ENCODE measurements around the gene CYP26B1. TPM values are rescaled to one million over a fixed set of nuclear protein-coding genes. Genes with fewer than 3 reads are reported as not detected.

CYP26B1 gene
- total and polyA plus RNA-seq, 2 of the 8 experiments (the other 6 are each of a cell fraction or from before 2014, with no cell fraction given): 0.06 to 0.69 TPM

- H3K36me3 ChIP-seq (ENCODE audit: control insufficient read depth in 2 of 4, insufficient read depth in 4 of 4, low read length in 3 of 4): no peaks in the 10 kb centered on the region
- H3K79me1 ChIP-seq (ENCODE audit: low read depth, low read length): no peaks in the 10 kb centered on the region
- no peaks in the 10 kb centered on the region for H3K27me3 ChIP-seq (replicated peaks in 1 of 4; ENCODE audit: control insufficient read depth in 3 of 4, extremely low read depth in 1 of 4, insufficient read depth in 3 of 4, low read length in 3 of 4)
- WGBS, 2 experiments (ENCODE audit: extremely low coverage in 1 of 2, insufficient coverage in 1 of 2, insufficient read length in 1 of 2, insufficient replicate concordance in 2 of 2, low coverage in 1 of 2, low lambda C conversion rate in 2 of 2, missing lambda C conversion rate in 1 of 2): 77% methylated on average over 8 of the region's 8 CpGs; no CpG with 5 or more reads in 1 of the 2 experiments
- H2BK5ac ChIP-seq (ENCODE audit: low read depth, low read length): no peak overlapping the region
- no peak overlapping the region for H3K18ac ChIP-seq (ENCODE audit: extremely low read depth, low read length)
- no peak for DNase-seq (ENCODE audit: low read depth in 1 of 2, low spot score in 2 of 2)
- H3K23ac ChIP-seq (ENCODE audit: insufficient read length): no peak overlapping the region
- no peak overlapping the region for H2BK120ac ChIP-seq (replicated peaks; ENCODE audit: low read depth, low read length)
- H3K56ac ChIP-seq (replicated peaks; ENCODE audit: insufficient read length, low read depth, low read length): no peak overlapping the region
- POLR2A ChIA-PET (ENCODE audit: partially characterized antibody): no interaction called here
- H2BK20ac ChIP-seq (ENCODE audit: low read length): no peak overlapping the region
- H3K23me2 ChIP-seq (ENCODE audit: low read depth, low read length): no peaks in the 10 kb centered on the region
- no peak overlapping the region for H3K27ac ChIP-seq (ENCODE audit: low read depth, low read length)
- CTCF ChIA-PET (ENCODE audit: partially characterized antibody): interaction anchor here (0.6 to 2.1 kb wide), 4 partner anchors 35 to 170 kb away, joined by 3 to 6 read pairs (median 4); no protein-coding TSS in a partner anchor
- H3K4me2 ChIP-seq (ENCODE audit: insufficient read depth in 1 of 2, low read depth in 2 of 2, low read length in 2 of 2): no peak overlapping the region
- H4K91ac ChIP-seq (replicated peaks; ENCODE audit: insufficient read length, low read length): no peak overlapping the region
- H3K9me3 ChIP-seq (ENCODE audit: insufficient read depth in 2 of 2, low read depth in 1 of 2, low read length in 1 of 2): peaks cover 0 to 2% of the 10 kb centered on the region in 2 experiments; a peak in 1 of 4 replicates
- H3K79me2 ChIP-seq (ENCODE audit: control insufficient read depth in 1 of 2, insufficient read depth in 2 of 2, low read length in 2 of 2): no peaks in the 10 kb centered on the region
- FAIRE-seq: no peak
- H3K4me3 ChIP-seq (ENCODE audit: extremely low read depth in 1 of 4, insufficient read depth in 2 of 4, low read depth in 3 of 4, low read length in 4 of 4): no peak overlapping the region
- peaks cover 0 to 3% (median under 1%) of the 10 kb centered on the region in 4 experiments; a peak in 1 of 7 replicates for H3K4me1 ChIP-seq (replicated peaks in 1 of 4; ENCODE audit: control insufficient read depth in 3 of 4, insufficient read depth in 4 of 4, low read length in 3 of 4)
- no peaks in the 10 kb centered on the region for H4K20me1 ChIP-seq (replicated peaks in 1 of 2; ENCODE audit: control insufficient read depth in 1 of 2, insufficient read depth in 2 of 2, low read length in 2 of 2)
- no peak overlapping the region for H3K9ac ChIP-seq (replicated peaks in 1 of 4; ENCODE audit: extremely low read depth in 1 of 4, low read depth in 3 of 4, low read length in 3 of 4)
- H2AFZ ChIP-seq (ENCODE audit: low read length): no peak overlapping the region
- no peak overlapping the region for H3K4ac ChIP-seq (replicated peaks; ENCODE audit: insufficient read length, low read depth, low read length)
- H2AK5ac ChIP-seq (ENCODE audit: low read depth, low read length): no peak overlapping the region
- no peak overlapping the region for H2BK12ac ChIP-seq (ENCODE audit: low read depth, low read length)
- H4K5ac ChIP-seq (ENCODE audit: insufficient read length, low read depth, low read length): no peak overlapping the region
- no peak overlapping the region for H3K14ac ChIP-seq (ENCODE audit: insufficient read length)
- no peak overlapping the region for H2BK15ac ChIP-seq (ENCODE audit: low read length)
- H4K8ac ChIP-seq (ENCODE audit: extremely low read depth, insufficient read depth, low read length): no peak overlapping the region
- TF ChIP-seq ZNF274 (IDR thresholded peaks at IDR 0.05; ENCODE audit: borderline replicate concordance, extremely low read depth, low read length) (no peak), SP2 (IDR thresholded peaks at IDR 0.05; ENCODE audit: low read length) (no peak), NRF1 (IDR thresholded peaks at IDR 0.05; ENCODE audit: low read depth, low read length) (no peak), CBX5 (IDR thresholded peaks at IDR 0.05; ENCODE audit: low read depth, low read length) (no peak), PHF8 (conservative IDR thresholded peaks at IDR 0.05; ENCODE audit: low read depth, low read length) (no peak), POLR2AphosphoS5 (IDR thresholded peaks at IDR 0.05; ENCODE audit: low read depth, low read length) (no peak), CHD1 (IDR thresholded peaks at IDR 0.05; ENCODE audit: low read depth, low read length) (no peak), TBP (IDR thresholded peaks at IDR 0.05; ENCODE audit: low read depth, low read length) (no peak), RXRA (IDR thresholded peaks at IDR 0.05; ENCODE audit: insufficient read depth, low read depth, low read length) (no peak), JUND (IDR thresholded peaks at IDR 0.05; ENCODE audit: low read length) (no peak), EGR1 (IDR thresholded peaks at IDR 0.05; ENCODE audit: borderline replicate concordance, low read depth, low read length) (no peak), TAF1 (IDR thresholded peaks at IDR 0.05; ENCODE audit: low read depth, low read length) (no peak), CREB1 (IDR thresholded peaks at IDR 0.05) (no peak), SP4 (IDR thresholded peaks at IDR 0.05; ENCODE audit: low read length) (no peak), YY1 (IDR thresholded peaks at IDR 0.05; ENCODE audit: low read depth, low read length) (no peak), TAF7 (optimal IDR thresholded peaks at IDR 0.05; ENCODE audit: borderline replicate concordance, low read depth, low read length) (no peak), BCL11A (IDR thresholded peaks at IDR 0.05; ENCODE audit: low read depth in 2 of 2, low read length in 2 of 2) (no peak)
These were observed 66.2 kb downstream of the CYP26B1 start for GRCh38 chr2:72081451-72081850.

Data from H1 (cell line).